SU-DHL-6 (cell line): ENCODE results near the gene TRMO.

ENCODE experiments used
- H2AFZ ChIP-seq: fragments of 200-600 bp; sonication (generic); 2 replicates; pipeline ENCODE4 v1.6.1; 2014; ENCODE audit warnings: low read depth, mild to moderate bottlenecking, moderate library complexity, mixed read lengths, antibody characterized with exemption, low read length; ENCODE audit not compliant: severe bottlenecking
- H3F3A ChIP-seq: fragments of 200-600 bp; shearing (Covaris generic); 2 replicates; pipeline ENCODE4 v1.6.0; 2016; ENCODE audit warnings: antibody characterized with exemption, mild to moderate bottlenecking; ENCODE audit not compliant: insufficient read depth
- H3K27ac ChIP-seq: fragments of 200-600 bp; sonication (generic); 2 replicates; pipeline ENCODE4 v1.5.1; 2016; ENCODE audit warnings: low read depth, mild to moderate bottlenecking, low read length, moderate library complexity, mixed read lengths
- H3K27me3 ChIP-seq: fragments of 200-600 bp; sonication (generic), shearing (Covaris generic); 2 replicates; pipeline ENCODE4 v1.6.0; 2014; ENCODE audit warnings: mild to moderate bottlenecking, low read length
- H3K36me3 ChIP-seq: fragments of 200-600 bp; sonication (generic); 2 replicates; pipeline ENCODE4 v1.6.1; 2014; ENCODE audit warnings: mild to moderate bottlenecking, low read length, mixed read lengths
- H3K4me2 ChIP-seq: fragments of 300-600, 200-600 bp; shearing (Covaris generic), sonication (generic); 2 replicates; pipeline ENCODE4 v1.6.0; 2014; ENCODE audit warnings: low read length, low read depth, mild to moderate bottlenecking; ENCODE audit not compliant: poor library complexity, severe bottlenecking
- H3K4me3 ChIP-seq: fragments of 200-600 bp; sonication (generic); 2 replicates; pipeline ENCODE4 v1.5.1; 2014; ENCODE audit warnings: antibody characterized with exemption, low read length, mild to moderate bottlenecking, mixed read lengths; ENCODE audit not compliant: insufficient read depth, poor library complexity, severe bottlenecking
- H3K79me2 ChIP-seq: fragments of 200-600 bp; sonication (generic); 2 replicates; pipeline ENCODE4 v1.6.1; 2014; ENCODE audit warnings: mild to moderate bottlenecking, low read length, moderate library complexity; ENCODE audit not compliant: insufficient read depth
- H3K9ac ChIP-seq: fragments of 200-600 bp; sonication (generic); 2 replicates; pipeline ENCODE4 v1.7.0; 2014; ENCODE audit warnings: mild to moderate bottlenecking, low read length
- H3K9me2 ChIP-seq: fragments of 200-600 bp; sonication (generic); replicated peaks from 2 replicates; pipeline ENCODE4 v1.6.1; 2014; ENCODE audit warnings: low read length; ENCODE audit not compliant: insufficient read depth
- H3K9me3 ChIP-seq: fragments of 200-600 bp; sonication (generic); 2 replicates; pipeline ENCODE4 v1.6.1; 2014; ENCODE audit warnings: low read length, mixed read lengths; ENCODE audit not compliant: insufficient read depth
- H4K20me1 ChIP-seq: fragments of 200-600 bp; sonication (generic); 2 replicates; pipeline ENCODE4 v1.6.1; 2014; ENCODE audit warnings: low read depth, mild to moderate bottlenecking, antibody characterized with exemption, low read length, moderate library complexity, mixed read lengths
- EZH2phosphoT487 ChIP-seq: fragments of 200-600 bp; sonication (generic), shearing (Covaris generic); conservative IDR thresholded peaks from 2 replicates; pipeline ENCODE4 v1.6.1; 2018; ENCODE audit warnings: mild to moderate bottlenecking, antibody characterized with exemption, low read length, moderate library complexity, mixed read lengths
- TF ChIP-seq, protein P1 (sequence below): fragments of 200-600 bp; sonication (generic); IDR thresholded peaks from one replicate; pipeline ENCODE4 v1.5.1; 2017; ENCODE audit warnings: antibody characterized with exemption, mild to moderate bottlenecking, low read length, moderate library complexity; ENCODE audit not compliant: insufficient read depth, poor library complexity, severe bottlenecking

The TRMO gene

GRCh38 chr9:97943308-97943855, 21.1 kb upstream of the TRMO start:
- H3K4me3 ChIP-seq = no peak overlapping the region
- H2AFZ ChIP-seq = no peak overlapping the region
- H3K4me2 ChIP-seq = no peak overlapping the region
- TF ChIP-seq EZH2phosphoT487 = no peak
- TF ChIP-seq, protein P1, sequence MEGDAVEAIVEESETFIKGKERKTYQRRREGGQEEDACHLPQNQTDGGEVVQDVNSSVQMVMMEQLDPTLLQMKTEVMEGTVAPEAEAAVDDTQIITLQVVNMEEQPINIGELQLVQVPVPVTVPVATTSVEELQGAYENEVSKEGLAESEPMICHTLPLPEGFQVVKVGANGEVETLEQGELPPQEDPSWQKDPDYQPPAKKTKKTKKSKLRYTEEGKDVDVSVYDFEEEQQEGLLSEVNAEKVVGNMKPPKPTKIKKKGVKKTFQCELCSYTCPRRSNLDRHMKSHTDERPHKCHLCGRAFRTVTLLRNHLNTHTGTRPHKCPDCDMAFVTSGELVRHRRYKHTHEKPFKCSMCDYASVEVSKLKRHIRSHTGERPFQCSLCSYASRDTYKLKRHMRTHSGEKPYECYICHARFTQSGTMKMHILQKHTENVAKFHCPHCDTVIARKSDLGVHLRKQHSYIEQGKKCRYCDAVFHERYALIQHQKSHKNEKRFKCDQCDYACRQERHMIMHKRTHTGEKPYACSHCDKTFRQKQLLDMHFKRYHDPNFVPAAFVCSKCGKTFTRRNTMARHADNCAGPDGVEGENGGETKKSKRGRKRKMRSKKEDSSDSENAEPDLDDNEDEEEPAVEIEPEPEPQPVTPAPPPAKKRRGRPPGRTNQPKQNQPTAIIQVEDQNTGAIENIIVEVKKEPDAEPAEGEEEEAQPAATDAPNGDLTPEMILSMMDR = no peak
- H3K9me2 ChIP-seq = no peaks in the 10 kb centered on the region
- H3F3A ChIP-seq = peaks cover 9% of the 10 kb centered on the region; the same call in 1 of the 2 replicates
- no peaks in the 10 kb centered on the region for H4K20me1 ChIP-seq
- no peaks in the 10 kb centered on the region for H3K79me2 ChIP-seq
- H3K27me3 ChIP-seq = no peaks in the 10 kb centered on the region
- no peak overlapping the region for H3K27ac ChIP-seq
- H3K9ac ChIP-seq = no peak overlapping the region
- no peaks in the 10 kb centered on the region for H3K9me3 ChIP-seq
- H3K36me3 ChIP-seq = no peaks in the 10 kb centered on the region

DNA sequence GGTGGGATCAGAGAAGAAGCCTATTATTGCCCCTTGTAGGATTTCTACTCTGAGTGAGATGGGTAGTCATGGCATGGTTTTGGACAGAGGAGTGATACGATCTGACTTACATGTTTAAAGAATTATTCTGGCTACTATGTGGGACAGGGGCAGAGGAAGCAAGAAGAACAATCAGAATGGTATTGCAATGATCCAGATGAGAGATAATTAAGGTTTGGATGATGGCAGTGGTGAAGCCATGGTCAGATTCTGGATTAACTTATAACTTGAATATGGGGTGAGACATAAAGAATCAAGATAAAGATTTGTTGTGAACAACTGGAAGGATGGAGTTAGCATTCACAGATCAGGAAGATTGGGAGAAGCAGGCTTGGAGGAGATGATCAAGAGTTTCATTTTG, 19.0 kb upstream of the TRMO start:
- H2AFZ ChIP-seq = no peak overlapping the region
- TF ChIP-seq, protein P1 = no peak
- TF ChIP-seq EZH2phosphoT487 = no peak
- H3K79me2 ChIP-seq = no peaks in the 10 kb centered on the region
- no peaks in the 10 kb centered on the region for H3K27me3 ChIP-seq
- no peak overlapping the region for H3K27ac ChIP-seq
- H3K9me2 ChIP-seq = no peaks in the 10 kb centered on the region
- H3F3A ChIP-seq = peaks cover 24% of the 10 kb centered on the region
- H3K9ac ChIP-seq = no peak overlapping the region
- no peaks in the 10 kb centered on the region for H3K36me3 ChIP-seq
- H3K4me3 ChIP-seq = no peak overlapping the region
- H3K9me3 ChIP-seq = no peaks in the 10 kb centered on the region
- H4K20me1 ChIP-seq = no peaks in the 10 kb centered on the region
- H3K4me2 ChIP-seq = no peak overlapping the region

DNA sequence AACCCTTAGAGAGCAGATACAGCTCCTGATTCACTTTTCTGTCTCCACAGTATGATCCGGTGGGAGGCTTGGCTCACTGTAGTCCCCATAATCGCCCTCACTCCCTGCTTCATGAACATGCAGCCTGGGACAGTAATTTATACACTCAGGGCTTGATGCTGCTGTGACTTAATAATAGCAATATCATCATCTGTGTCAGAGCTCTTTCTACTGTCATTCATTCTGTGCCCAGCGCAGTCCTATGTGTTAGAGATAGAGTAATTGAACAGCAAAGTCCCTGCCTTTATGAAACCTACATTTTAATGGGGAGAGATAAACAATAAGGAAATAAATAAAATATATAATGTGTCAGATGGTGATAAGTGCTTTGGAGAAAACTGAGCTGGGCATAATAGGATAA, 18.4 kb upstream of the TRMO start:
- Histone ChIP-seq H2AFZ (no peak overlapping the region), H3K27me3 (no peaks in the 10 kb centered on the region), H3K27ac (no peak overlapping the region)

More for the DNA sequence above, 18.4 kb upstream of the TRMO start:
- Histone ChIP-seq H3K9ac (no peak overlapping the region), H3K79me2 (no peaks in the 10 kb centered on the region), H3K9me2 (no peaks in the 10 kb centered on the region), H3K9me3 (no peaks in the 10 kb centered on the region), H3K4me3 (no peak overlapping the region), H3F3A (peaks cover 29% of the 10 kb centered on the region), H4K20me1 (no peaks in the 10 kb centered on the region), H3K4me2 (no peak overlapping the region), H3K36me3 (no peaks in the 10 kb centered on the region)
- TF ChIP-seq EZH2phosphoT487 = no peak
- TF ChIP-seq, protein P1 = no peak
